ENCODE data around the gene TMEM117.
"Not testable (repeated sequence)": the region's sequence is repeated elsewhere in the genome, so short reads cannot be mapped to it uniquely, and the experiment has no call there.

The TMEM117 gene

GRCh38 chr12:44334347-44334746 lies 498.5 kb downstream of the TMEM117 start:
- DNase-seq, result no peak

- no peak for DNase-seq
These were observed 499.1 kb downstream of the TMEM117 start for GRCh38 chr12:44335030-44335429.

- DNase-seq, result no peak
These were observed 500.7 kb downstream of the TMEM117 start for GRCh38 chr12:44336577-44336976.

- DNase-seq, result no peak
These were observed 506.5 kb downstream of the TMEM117 start for GRCh38 chr12:44342371-44342770.

- DNase-seq, result no peak
These were observed 511.3 kb downstream of the TMEM117 start for GRCh38 chr12:44347145-44347544.

GRCh38 chr12:44357494-44357893 lies 521.6 kb downstream of the TMEM117 start:
- no peak for DNase-seq

GRCh38 chr12:44358636-44359035 lies 522.8 kb downstream of the TMEM117 start:
- DNase-seq, result no peak

GRCh38 chr12:44362947-44363346 lies 527.1 kb downstream of the TMEM117 start:
- no peak for DNase-seq

GRCh38 chr12:44367136-44367535 lies 531.3 kb downstream of the TMEM117 start:
- no peak for DNase-seq

GRCh38 chr12:44367916-44368315 lies 532.0 kb downstream of the TMEM117 start:
- DNase-seq, result no peak

- no peak for DNase-seq
These were observed 534.1 kb downstream of the TMEM117 start for GRCh38 chr12:44369998-44370397.

GRCh38 chr12:44370982-44371381 lies 535.1 kb downstream of the TMEM117 start:
- DNase-seq, result no peak

GRCh38 chr12:44372259-44372658 lies 536.4 kb downstream of the TMEM117 start:
- DNase-seq, result no peak

- DNase-seq, result no peak
These were observed 539.8 kb downstream of the TMEM117 start for GRCh38 chr12:44375694-44376093.

GRCh38 chr12:44377443-44378187 lies 541.7 kb downstream of the TMEM117 start:
- no peak for DNase-seq

- DNase-seq, result not testable (repeated sequence)
These were observed 543.2 kb downstream of the TMEM117 start for GRCh38 chr12:44379113-44379512.

- no peak for DNase-seq
These were observed 544.0 kb downstream of the TMEM117 start for GRCh38 chr12:44379831-44380230.

GRCh38 chr12:44380861-44381260 lies 545.0 kb downstream of the TMEM117 start:
- DNase-seq, result no peak

- no peak for DNase-seq
These were observed 545.5 kb downstream of the TMEM117 start for GRCh38 chr12:44381341-44381740.

- no peak for DNase-seq
These were observed 548.3 kb downstream of the TMEM117 start for GRCh38 chr12:44384136-44384535.

- DNase-seq, result no peak
These were observed 550.1 kb downstream of the TMEM117 start for GRCh38 chr12:44385964-44386363.

GRCh38 chr12:44387581-44387980 lies 551.7 kb downstream of the TMEM117 start:
- no peak for DNase-seq

GRCh38 chr12:44389038-44389437 lies 553.2 kb downstream of the TMEM117 start:
- no peak for DNase-seq

GRCh38 chr12:44389896-44390295 lies 554.0 kb downstream of the TMEM117 start:
- no peak for DNase-seq

- DNase-seq, result no peak
These were observed 561.8 kb downstream of the TMEM117 start for GRCh38 chr12:44397631-44398030.

Measured in activated CD4-positive, alpha-beta T cell treated with anti-CD3 and anti-CD28 coated beads, Interleukin-2, amount 50 U/mL, for 1 hour (primary cell).